Measurements from ENCODE around the gene PITX2.
A peak's percentile ranks its signal among the peaks of the same experiment; 100 is the strongest.

PITX2 gene

DNA sequence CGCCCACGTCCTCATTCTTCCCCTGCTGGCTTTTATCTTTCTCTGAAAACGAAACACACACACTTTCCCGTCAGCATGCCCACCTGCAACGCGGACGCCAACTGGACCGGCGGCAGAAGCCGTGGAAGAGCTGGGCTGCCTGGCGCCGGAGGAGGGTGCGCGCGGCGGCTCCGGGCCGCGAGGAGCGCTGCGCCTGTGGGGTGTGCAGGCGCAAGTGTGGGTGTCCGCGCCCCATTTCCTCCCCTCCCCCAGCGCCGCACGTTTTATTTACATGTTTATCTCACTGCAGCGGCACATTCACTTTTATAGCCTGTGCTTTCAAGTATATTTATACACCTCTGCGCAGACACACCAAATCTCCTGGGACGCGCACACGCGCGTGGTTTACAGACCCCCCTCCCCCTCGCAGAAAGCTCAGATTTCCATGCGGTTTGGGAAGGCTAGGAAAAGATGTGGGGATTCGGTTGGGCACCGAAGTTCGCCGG is 1.5 kb downstream of the PITX2 start:
- H3K36me3 ChIP-seq (ENCODE audit: control insufficient read depth, insufficient read depth, low read length) = no peaks in the 10 kb centered on the region
- peaks cover 98% of the 10 kb centered on the region for H3K27me3 ChIP-seq (ENCODE audit: control insufficient read depth, insufficient read depth, low read length)
- peaks cover 72% of the 10 kb centered on the region for H3K4me1 ChIP-seq (ENCODE audit: control insufficient read depth, insufficient read depth, low read length)
- no peaks in the 10 kb centered on the region for H3K9me3 ChIP-seq (ENCODE audit: control insufficient read depth, insufficient read depth, low read length)
- peak overlapping the region; percentile 58 for H3K9ac ChIP-seq (ENCODE audit: low read depth, low read length)
- peak overlapping the region; percentile 86 for H3K27ac ChIP-seq (ENCODE audit: low read depth, low read length)
- H3K4me3 ChIP-seq (ENCODE audit: low read depth, low read length) = peak overlapping the region; percentile 67

DNA sequence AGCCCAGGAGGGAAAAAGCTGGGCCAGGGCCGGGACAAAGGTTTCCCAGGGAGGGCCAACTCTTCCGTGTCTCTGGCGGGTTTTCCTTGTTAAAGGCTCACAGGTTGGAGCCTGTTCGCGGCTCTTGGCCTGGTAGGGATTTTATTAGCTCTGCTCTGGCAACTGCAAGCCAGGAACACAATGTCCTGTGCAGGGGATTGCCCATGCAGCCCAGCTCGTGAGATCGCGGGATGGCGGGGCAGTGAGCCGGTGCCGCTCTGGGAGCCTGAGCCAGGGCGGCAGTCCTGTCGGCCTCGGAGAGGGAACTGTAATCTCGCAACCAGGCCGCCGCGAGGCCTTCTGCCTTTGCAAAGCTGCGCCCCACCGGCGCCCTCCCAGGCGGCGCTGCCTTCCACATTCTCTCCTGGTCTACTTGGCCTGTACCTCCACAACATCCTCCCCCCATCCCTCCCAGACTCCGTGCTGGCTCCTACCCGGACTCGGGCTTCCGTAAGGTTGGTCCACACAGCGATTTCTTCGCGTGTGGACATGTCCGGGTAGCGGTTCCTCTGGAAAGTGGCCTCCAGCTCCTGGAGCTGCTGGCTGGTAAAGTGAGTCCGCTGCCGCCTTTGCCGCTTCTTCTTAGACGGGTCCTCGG is 2.1 kb downstream of the PITX2 start:
- H3K4me3 ChIP-seq (ENCODE audit: low read depth, low read length) = peak overlapping the region; percentile 67
- H3K9me3 ChIP-seq (ENCODE audit: control insufficient read depth, insufficient read depth, low read length) = no peaks in the 10 kb centered on the region
- no peaks in the 10 kb centered on the region for H3K36me3 ChIP-seq (ENCODE audit: control insufficient read depth, insufficient read depth, low read length)
- H3K4me1 ChIP-seq (ENCODE audit: control insufficient read depth, insufficient read depth, low read length) = peaks cover 73% of the 10 kb centered on the region
- peaks cover 98% of the 10 kb centered on the region for H3K27me3 ChIP-seq (ENCODE audit: control insufficient read depth, insufficient read depth, low read length)
- H3K9ac ChIP-seq (ENCODE audit: low read depth, low read length) = peak overlapping the region; percentile 58
- H3K27ac ChIP-seq (ENCODE audit: low read depth, low read length) = peak overlapping the region; percentile 86

DNA sequence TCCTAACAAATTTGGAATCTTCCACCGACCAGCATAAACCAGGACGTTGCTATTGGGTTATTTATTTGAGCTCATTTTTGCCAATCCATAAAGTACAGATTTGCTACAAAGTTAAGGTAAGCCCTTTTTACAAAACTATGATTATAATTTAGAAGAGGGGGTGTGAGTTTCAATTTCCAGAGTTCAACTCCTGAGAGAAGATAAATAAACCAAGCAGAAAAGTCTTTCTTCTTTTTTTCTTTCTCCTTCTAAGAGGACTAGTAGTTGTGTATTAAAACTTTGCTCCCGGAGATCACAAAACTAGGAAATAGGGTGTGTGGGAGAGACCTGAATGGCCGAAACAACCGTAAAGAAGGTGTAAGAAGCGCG is 2.6 kb downstream of the PITX2 start:
- H3K27me3 ChIP-seq (ENCODE audit: control insufficient read depth, insufficient read depth, low read length) = peaks cover 98% of the 10 kb centered on the region

DNA sequence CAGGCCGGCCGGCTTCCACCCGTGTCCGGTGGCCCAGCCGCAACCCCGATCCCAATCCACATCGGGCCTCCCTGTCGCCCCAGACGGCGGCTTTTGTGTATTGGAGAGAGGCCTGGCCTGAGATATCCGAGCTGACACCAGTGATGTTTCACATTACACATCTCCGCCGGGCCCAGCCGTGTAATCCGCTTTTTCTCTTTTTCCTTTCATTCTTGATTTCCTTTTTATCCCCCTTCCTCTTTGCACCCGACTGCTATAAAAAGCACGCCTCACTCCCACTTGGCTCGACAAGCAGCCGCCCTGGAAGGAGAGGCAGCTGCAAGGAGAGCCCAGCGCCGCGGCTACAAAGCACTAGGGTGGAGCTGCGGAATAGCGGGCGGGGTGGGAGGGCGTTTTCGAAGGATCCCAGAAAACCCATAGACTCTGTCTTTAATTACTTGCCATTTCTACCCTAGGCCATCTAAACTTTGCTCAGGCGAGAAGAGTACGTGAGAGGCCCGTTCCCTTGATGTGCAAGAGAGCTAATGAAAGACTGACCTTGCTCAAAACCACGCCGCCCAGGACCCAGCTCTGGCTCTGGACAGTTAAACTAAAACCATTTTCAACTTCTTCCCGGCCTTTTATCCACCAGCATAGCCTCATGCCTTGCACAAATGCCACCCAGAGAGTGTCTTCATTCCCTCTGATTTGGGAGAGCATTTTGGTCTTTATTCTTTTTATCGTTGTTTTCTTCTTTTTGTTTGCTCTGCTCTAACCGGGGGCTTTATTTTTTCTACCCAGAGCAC is 3.2 kb downstream of the PITX2 start:
- peak overlapping the region; percentile 66; the same call in 1 of the 2 replicates for H3K9ac ChIP-seq (ENCODE audit: low read depth, low read length)
- H3K27ac ChIP-seq (ENCODE audit: low read depth, low read length) = peak overlapping the region; percentile 86
- H3K4me1 ChIP-seq (ENCODE audit: control insufficient read depth, insufficient read depth, low read length) = peaks cover 65% of the 10 kb centered on the region
- no peaks in the 10 kb centered on the region for H3K9me3 ChIP-seq (ENCODE audit: control insufficient read depth, insufficient read depth, low read length)
- peaks cover 98% of the 10 kb centered on the region for H3K27me3 ChIP-seq (ENCODE audit: control insufficient read depth, insufficient read depth, low read length)
- no peaks in the 10 kb centered on the region for H3K36me3 ChIP-seq (ENCODE audit: control insufficient read depth, insufficient read depth, low read length)
- peak overlapping the region; percentile 67 for H3K4me3 ChIP-seq (ENCODE audit: low read depth, low read length)

More for the DNA sequence above, 2.6 kb downstream of the PITX2 start:
- Histone ChIP-seq H3K9ac (ENCODE audit: low read depth, low read length) (peak overlapping the region; percentile 58), H3K4me3 (ENCODE audit: low read depth, low read length) (peak overlapping the region; percentile 67), H3K27ac (ENCODE audit: low read depth, low read length) (peak overlapping the region; percentile 86), H3K9me3 (ENCODE audit: control insufficient read depth, insufficient read depth, low read length) (no peaks in the 10 kb centered on the region), H3K4me1 (ENCODE audit: control insufficient read depth, insufficient read depth, low read length) (peaks cover 69% of the 10 kb centered on the region), H3K36me3 (ENCODE audit: control insufficient read depth, insufficient read depth, low read length) (no peaks in the 10 kb centered on the region)

DNA sequence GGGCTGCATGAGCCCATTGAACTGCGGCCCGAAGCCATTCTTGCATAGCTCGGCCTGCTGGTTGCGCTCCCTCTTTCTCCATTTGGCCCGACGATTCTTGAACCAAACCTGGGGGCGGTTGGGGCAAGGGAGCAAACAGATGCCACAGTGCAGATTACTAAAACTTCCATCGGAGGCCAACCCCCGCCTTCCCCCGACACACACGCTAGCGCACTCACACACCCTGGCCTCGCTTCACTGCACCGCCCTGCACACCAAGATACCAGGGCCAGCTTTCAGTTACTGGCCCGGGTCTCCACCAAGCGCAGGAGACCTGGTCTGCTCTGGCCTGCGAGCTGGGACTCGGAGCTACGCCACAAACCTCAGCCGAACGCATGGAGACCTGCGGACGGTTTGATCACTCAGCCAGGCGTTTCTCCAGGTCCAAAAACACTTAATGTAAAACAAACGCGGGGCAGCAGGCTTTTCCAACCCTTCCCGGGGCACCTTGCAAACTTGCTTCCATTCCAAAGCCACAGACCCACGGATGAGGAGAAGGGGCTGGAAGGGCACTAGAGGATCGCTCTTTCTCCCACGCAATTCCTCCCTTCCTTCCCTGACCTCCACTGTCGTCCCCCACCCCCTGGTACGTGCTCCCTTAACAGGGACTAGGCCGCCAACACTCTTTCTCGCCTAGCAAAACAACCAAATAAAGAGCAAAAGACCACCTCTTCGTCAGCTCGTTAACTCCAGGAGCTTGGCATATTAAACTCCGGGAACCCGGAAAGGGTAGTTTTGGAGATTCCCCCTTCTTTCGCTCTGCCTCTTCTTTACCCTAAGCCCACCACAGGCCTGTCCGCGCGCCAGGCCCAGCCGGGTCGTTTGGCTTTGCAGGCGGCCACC is 4.1 kb downstream of the PITX2 start:
- no peaks in the 10 kb centered on the region for H3K9me3 ChIP-seq (ENCODE audit: control insufficient read depth, insufficient read depth, low read length)
- H3K27me3 ChIP-seq (ENCODE audit: control insufficient read depth, insufficient read depth, low read length) = peaks cover 98% of the 10 kb centered on the region
- peak overlapping the region; percentile 66; the same call in 1 of the 2 replicates for H3K9ac ChIP-seq (ENCODE audit: low read depth, low read length)
- H3K4me3 ChIP-seq (ENCODE audit: low read depth, low read length) = peak overlapping the region; percentile 67
- H3K4me1 ChIP-seq (ENCODE audit: control insufficient read depth, insufficient read depth, low read length) = peaks cover 61% of the 10 kb centered on the region
- H3K36me3 ChIP-seq (ENCODE audit: control insufficient read depth, insufficient read depth, low read length) = no peaks in the 10 kb centered on the region
- H3K27ac ChIP-seq (ENCODE audit: low read depth, low read length) = peak overlapping the region; percentile 86

DNA sequence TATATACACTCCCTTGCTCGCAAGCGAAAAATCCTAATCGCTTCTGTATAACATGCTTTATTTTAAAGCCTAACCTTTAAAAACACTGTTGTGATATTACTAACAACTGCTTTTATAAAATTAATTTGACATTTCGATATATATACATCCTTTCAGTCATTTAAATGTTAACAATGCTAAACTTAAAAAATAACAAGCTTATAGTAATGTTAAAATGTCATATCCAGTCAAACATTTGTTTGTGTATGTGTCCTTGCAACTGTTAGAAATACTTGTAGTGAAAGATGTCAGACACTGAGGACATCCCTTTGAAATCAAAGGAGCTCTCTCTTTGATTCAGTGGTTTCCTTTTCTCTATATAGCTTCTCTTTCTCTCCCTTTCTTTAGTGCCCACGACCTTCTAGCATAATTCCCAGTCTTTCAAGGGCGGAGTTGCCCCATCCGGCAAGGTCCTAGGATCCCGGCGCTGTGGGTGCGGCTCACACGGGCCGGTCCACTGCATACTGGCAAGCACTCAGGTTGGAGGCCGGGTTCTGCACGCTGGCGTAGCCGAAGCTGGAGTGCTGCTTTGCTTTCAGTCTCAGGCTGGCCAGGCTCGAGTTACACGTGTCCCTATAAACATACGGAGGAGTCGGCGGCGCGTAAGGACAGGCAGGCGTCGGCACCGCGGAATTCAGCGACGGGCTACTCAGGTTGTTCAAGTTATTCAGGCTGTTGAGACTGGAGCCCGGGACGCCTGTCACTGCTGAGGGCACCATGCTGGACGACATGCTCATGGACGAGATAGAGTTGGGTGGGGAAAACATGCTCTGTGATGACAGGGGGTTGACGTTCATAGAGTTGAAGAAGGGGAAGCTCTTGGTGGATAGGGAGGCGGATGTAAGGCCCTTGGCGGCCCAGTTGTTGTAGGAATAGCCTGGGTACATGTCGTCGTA is 5.0 kb downstream of the PITX2 start:
- peak overlapping the region; percentile 86 for H3K27ac ChIP-seq (ENCODE audit: low read depth, low read length)
- peak overlapping the region; percentile 67 for H3K4me3 ChIP-seq (ENCODE audit: low read depth, low read length)
- H3K9ac ChIP-seq (ENCODE audit: low read depth, low read length) = no peak overlapping the region; the same call in 1 of the 2 replicates
- peaks cover 61% of the 10 kb centered on the region for H3K4me1 ChIP-seq (ENCODE audit: control insufficient read depth, insufficient read depth, low read length)
- H3K36me3 ChIP-seq (ENCODE audit: control insufficient read depth, insufficient read depth, low read length) = no peaks in the 10 kb centered on the region
- peaks cover 99% of the 10 kb centered on the region for H3K27me3 ChIP-seq (ENCODE audit: control insufficient read depth, insufficient read depth, low read length)
- H3K9me3 ChIP-seq (ENCODE audit: control insufficient read depth, insufficient read depth, low read length) = no peaks in the 10 kb centered on the region

DNA sequence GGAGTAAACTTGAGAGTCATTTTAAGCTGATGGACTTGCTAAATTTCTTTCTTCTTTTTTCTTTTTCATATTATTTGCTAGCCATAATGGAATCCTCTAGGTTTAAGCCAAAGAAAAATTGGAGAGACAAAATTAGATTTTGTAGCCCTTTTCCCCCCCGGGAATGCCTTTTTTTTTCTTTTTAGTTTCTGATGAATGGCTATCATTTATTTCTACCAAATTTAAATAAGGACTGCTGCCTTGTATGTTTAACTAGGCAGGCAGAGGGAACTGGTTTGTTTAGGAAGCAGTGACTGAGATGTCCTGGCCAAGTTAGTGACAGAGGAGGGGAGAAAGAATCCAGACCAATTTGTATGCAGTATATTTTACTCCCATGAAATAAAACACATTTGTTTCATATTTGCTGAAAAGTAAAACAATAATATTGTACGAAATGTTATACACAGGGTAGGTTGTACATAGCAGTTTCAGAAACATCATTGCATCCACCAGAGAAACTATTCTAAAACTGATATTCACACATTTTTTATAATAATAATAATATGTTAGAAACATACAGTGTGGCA is 5.7 kb downstream of the PITX2 start:
- Histone ChIP-seq H3K27me3 (ENCODE audit: control insufficient read depth, insufficient read depth, low read length) (peaks cover 99% of the 10 kb centered on the region), H3K27ac (ENCODE audit: low read depth, low read length) (no peak overlapping the region), H3K4me3 (ENCODE audit: low read depth, low read length) (0 out of 2 replicates have a peak overlapping the region, but pooled peaks have one; percentile 67), H3K36me3 (ENCODE audit: control insufficient read depth, insufficient read depth, low read length) (no peaks in the 10 kb centered on the region), H3K9ac (ENCODE audit: low read depth, low read length) (no peak overlapping the region), H3K4me1 (ENCODE audit: control insufficient read depth, insufficient read depth, low read length) (peaks cover 62% of the 10 kb centered on the region), H3K9me3 (ENCODE audit: control insufficient read depth, insufficient read depth, low read length) (no peaks in the 10 kb centered on the region)

DNA sequence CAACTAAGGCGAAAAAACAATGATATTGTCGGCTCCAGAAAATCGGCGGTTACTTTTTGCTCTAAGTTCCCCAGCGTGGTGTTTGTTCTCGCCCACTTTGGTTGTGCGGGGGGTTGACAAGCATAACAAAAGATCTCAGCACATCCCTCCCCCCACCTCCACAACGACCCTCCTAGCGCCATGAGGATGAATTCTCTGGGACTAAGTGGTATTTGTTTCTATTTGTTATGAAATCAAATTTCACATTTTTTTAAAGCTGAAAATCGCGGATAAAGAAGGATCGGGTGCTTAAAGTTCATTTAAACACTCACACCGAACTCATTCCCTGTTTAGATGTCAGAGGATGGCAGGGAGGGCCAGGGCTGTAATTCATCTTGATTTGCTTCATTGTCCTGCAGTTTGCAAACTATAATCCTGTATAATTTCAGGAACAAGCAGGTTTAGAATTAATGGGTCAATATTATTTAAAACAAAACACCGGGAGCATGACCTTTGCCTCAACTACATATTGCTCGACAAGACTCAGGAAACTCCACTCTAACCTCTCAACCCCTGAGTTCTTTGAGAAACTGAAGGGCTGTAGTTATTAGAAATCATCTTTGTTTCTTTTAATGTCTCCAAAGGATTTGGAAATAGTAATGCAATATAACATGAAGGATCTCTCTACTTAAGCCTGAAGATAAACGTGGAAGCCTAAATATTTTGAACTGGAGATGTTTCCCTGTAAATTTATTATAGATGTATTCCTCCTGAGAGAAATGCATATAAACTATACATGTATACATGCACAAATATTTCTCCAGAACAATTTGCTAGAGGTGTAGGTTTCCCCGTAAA is 6.4 kb downstream of the PITX2 start:
- Histone ChIP-seq H3K27ac (ENCODE audit: low read depth, low read length) (peak overlapping the region; percentile 93), H3K27me3 (ENCODE audit: control insufficient read depth, insufficient read depth, low read length) (peaks cover 99% of the 10 kb centered on the region), H3K9ac (ENCODE audit: low read depth, low read length) (peak overlapping the region; percentile 62), H3K4me1 (ENCODE audit: control insufficient read depth, insufficient read depth, low read length) (peaks cover 62% of the 10 kb centered on the region), H3K36me3 (ENCODE audit: control insufficient read depth, insufficient read depth, low read length) (no peaks in the 10 kb centered on the region), H3K4me3 (ENCODE audit: low read depth, low read length) (peak overlapping the region; percentile 66), H3K9me3 (ENCODE audit: control insufficient read depth, insufficient read depth, low read length) (no peaks in the 10 kb centered on the region)

Measured in HUES48 (cell line).